Large intestine (tissue), 3 donors: Measurements from ENCODE around the gene CPNE9. TPM values are rescaled to one million over a fixed set of nuclear protein-coding genes. Genes with fewer than 3 reads are reported as not detected.
"Not testable (repeated sequence)": the region's sequence is repeated elsewhere in the genome, so short reads cannot be mapped to it uniquely, and the experiment has no call there.

ENCODE experiments used
- DNase-seq, 2 donors: peaks; one replicate each; pipeline versions ENCODE4 v3.0.0 to v3.0.0-alpha.2; 2013
- H3K27ac ChIP-seq: one replicate; pipeline ENCODE4 v1.5.1; 2013; ENCODE audit warnings: low read length
- H3K27me3 ChIP-seq: 2 replicates; pipeline ENCODE4 v1.6.1; 2013; ENCODE audit warnings: low read length; ENCODE audit not compliant: control insufficient read depth, insufficient read depth
- H3K36me3 ChIP-seq: 2 replicates; pipeline ENCODE4 v1.6.1; 2013; ENCODE audit warnings: low read length; ENCODE audit not compliant: control insufficient read depth, insufficient read depth
- H3K4me1 ChIP-seq: one replicate; pipeline ENCODE4 v1.6.1; 2013; ENCODE audit warnings: low read length; ENCODE audit not compliant: control insufficient read depth, insufficient read depth
- H3K4me3 ChIP-seq: one replicate; pipeline ENCODE4 v1.5.1; 2013; ENCODE audit warnings: low read length
- H3K9me3 ChIP-seq: one replicate; pipeline ENCODE4 v1.6.1; 2013; ENCODE audit warnings: mild to moderate bottlenecking, low read depth, low read length, moderate library complexity; ENCODE audit not compliant: control insufficient read depth
- WGBS: methylation state at CpG from one replicate; pipeline ENCODE4 v1.1.5; 2013; ENCODE audit warnings: low lambda C conversion rate; ENCODE audit not compliant: insufficient coverage; 5-methylcytosine and 5-hydroxymethylcytosine counted together
- polyA plus RNA-seq: library from polyadenylated mRNA; unstranded; fragments of 120-200 nt; gene quantifications from one replicate; pipeline ENCODE4 v1.2.1, GENCODE V29; 2013

The CPNE9 gene
- polyA plus RNA-seq, 1 donor, result 0.73 TPM

DNA sequence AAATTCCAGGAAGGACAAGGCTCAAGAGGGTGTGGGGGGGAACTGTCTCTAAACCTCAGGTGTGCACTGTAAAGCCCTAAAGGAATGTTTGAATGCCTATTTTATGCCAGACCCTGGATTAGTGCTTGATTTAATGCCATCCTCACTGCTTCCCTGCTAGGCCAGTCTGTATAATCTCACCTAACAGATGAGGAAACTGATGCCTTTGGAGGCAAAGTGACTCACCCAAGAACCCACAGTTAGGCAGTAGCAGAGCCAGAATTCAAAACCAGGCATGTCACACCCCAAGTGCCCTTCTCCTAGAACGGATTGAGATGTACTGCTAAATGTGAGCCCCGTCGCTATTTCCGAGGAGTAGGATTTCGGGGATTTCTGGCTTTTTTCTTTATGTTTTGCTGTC lies 58.3 kb downstream of the CPNE9 start:
- Histone ChIP-seq H3K4me1 (no peaks in the 10 kb centered on the region), H3K27me3 (no peaks in the 10 kb centered on the region), H3K4me3 (no peak overlapping the region), H3K27ac (no peak overlapping the region), H3K36me3 (peaks cover 65% of the 10 kb centered on the region), H3K9me3 (no peaks in the 10 kb centered on the region)
- WGBS, result 96% methylated on average over 4 of the region's 5 CpGs
- DNase-seq, result no peak

DNA sequence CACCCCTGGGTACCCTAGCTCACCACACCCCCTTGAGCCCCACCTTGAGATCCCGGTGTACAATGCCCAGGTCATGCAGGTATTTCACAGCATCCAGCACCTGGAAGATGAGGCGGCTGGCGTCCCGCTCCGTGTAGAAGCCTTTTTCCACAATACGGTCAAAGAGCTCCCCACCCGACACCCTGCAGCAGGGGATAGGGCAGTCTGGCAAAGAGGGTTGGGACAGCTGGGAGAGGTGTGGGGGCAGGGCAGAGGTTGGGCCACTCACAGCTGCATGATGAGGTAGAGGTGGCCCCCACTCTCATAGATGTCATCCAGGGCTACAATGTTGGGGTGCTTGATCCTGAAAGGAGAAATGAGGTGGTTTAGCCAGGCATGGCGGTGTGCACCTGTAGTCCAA lies 59.2 kb downstream of the CPNE9 start:
- Histone ChIP-seq H3K27me3 (no peaks in the 10 kb centered on the region), H3K4me3 (no peak overlapping the region), H3K9me3 (no peaks in the 10 kb centered on the region), H3K27ac (no peak overlapping the region), H3K36me3 (peaks cover 62% of the 10 kb centered on the region), H3K4me1 (peaks cover under 1% of the 10 kb centered on the region)
- no peak for DNase-seq
- no CpG with 5 or more reads among the region's 8 CpGs for WGBS

DNA sequence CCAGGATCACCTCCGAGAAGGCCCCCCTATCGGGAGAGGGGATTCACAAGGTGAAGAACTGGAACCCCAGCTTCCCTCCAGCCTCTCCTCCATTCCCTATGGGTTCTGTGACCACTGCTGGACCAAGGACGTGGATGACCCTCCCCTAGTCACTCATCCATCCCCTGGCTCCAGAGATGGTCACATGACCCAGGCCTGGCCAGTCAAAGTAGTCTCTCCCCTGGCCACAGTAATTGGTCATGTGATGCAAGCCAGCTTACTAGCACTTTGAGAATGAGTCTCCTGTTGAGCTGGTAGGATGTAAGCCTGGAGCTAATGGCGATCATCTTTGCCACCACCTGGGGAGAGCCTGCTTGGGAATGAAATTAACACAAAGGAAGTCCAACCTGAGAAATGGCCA lies 62.2 kb downstream of the CPNE9 start:
- Histone ChIP-seq H3K9me3 (no peaks in the 10 kb centered on the region), H3K27me3 (no peaks in the 10 kb centered on the region), H3K4me1 (peaks cover 26% of the 10 kb centered on the region), H3K4me3 (no peak overlapping the region), H3K36me3 (peaks cover 37% of the 10 kb centered on the region), H3K27ac (no peak overlapping the region)
- no CpG with 5 or more reads among the region's 4 CpGs for WGBS
- peak in 1 of 2 donors; percentile 30 for DNase-seq

DNA sequence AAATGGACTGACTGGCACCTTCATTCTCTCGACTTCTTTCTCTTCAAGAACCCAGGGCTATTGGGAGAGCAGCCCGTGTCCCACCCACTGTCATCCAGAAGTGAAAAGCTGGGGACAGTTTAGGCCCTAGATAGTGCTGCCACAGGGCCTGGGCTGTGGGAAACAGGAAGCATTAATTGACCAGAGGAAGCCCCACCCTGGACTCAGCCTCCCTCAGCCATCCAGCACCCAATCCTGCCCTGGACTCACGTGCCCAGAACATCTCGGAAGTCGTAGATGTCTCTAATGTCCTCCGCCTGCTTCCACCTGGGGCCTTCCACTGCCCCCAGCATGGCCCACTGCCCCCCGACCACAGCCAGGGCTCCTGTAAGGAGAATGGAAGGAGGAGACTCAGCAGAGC lies 63.8 kb downstream of the CPNE9 start:
- Histone ChIP-seq H3K36me3 (peaks cover 25% of the 10 kb centered on the region), H3K27me3 (no peaks in the 10 kb centered on the region), H3K27ac (no peak overlapping the region), H3K4me1 (peaks cover 26% of the 10 kb centered on the region), H3K9me3 (no peaks in the 10 kb centered on the region), H3K4me3 (no peak overlapping the region)
- DNase-seq, result no peak
- no CpG with 5 or more reads among the region's 7 CpGs for WGBS

DNA sequence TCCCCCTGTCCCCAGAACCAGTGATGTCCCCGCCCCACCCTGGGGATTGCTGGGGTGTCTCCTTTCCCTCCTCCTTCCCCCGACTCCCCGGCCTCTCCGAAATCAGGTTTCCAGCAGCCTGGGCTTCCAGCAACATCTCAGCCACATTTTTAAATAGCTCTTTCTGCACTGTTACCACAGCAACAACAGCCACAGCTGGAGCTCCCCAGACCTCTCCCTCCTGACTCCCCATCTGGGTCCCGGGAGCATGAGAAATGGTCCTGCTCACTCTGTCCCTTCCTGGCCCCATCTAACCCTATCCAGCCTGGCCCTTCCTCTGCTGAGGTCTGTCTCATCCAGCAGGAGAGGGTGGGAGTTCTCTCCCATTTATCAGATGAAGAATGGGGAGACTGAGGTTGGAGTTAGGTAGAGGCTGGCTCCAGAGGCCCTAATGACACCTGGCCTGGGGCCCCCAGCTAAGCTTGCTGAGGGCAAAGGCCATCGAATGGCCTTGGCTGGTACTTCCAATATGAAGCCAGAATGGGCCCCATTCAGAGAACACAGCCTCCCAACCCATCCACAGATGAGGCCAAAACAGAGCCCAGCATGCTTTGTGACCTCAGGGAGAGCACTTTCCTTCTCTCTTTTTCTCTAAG lies 64.6 kb downstream of the CPNE9 start:
- DNase-seq, result peak in 1 of 2 donors; percentile 27
- H3K4me3 ChIP-seq, result peak overlapping the region; percentile 70
- H3K9me3 ChIP-seq, result no peaks in the 10 kb centered on the region
- no peaks in the 10 kb centered on the region for H3K27me3 ChIP-seq
- peaks cover 21% of the 10 kb centered on the region for H3K36me3 ChIP-seq
- H3K27ac ChIP-seq, result no peak overlapping the region
- 60% methylated on average over 1 of the region's 6 CpGs for WGBS
- H3K4me1 ChIP-seq, result peaks cover 26% of the 10 kb centered on the region

DNA sequence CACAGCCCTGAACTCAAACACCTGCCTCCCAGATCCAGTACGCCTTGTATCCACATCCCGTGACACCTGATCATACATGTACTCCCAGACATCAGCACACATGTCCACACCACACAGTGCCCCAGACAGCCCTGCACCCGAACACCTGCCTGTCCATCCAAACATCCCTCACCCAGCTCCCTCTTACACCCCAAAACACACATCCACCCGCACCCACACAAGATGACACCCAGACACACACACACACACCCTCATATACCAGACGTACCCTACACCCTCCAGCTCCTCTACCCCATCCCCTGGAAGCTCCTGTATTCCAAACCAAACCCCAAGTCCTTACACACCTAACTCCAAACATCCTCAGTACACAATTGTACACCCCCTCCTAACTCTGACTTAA lies 65.4 kb downstream of the CPNE9 start:
- Histone ChIP-seq H3K27me3 (no peaks in the 10 kb centered on the region), H3K4me1 (peaks cover 26% of the 10 kb centered on the region), H3K4me3 (peak overlapping the region; percentile 70), H3K27ac (peak overlapping the region; percentile 51), H3K9me3 (no peaks in the 10 kb centered on the region), H3K36me3 (peaks cover 21% of the 10 kb centered on the region)
- peak in 1 of 2 donors; percentile 39 for DNase-seq
- no CpG with 5 or more reads among the region's 5 CpGs for whole genome bisulfite sequencing

DNA sequence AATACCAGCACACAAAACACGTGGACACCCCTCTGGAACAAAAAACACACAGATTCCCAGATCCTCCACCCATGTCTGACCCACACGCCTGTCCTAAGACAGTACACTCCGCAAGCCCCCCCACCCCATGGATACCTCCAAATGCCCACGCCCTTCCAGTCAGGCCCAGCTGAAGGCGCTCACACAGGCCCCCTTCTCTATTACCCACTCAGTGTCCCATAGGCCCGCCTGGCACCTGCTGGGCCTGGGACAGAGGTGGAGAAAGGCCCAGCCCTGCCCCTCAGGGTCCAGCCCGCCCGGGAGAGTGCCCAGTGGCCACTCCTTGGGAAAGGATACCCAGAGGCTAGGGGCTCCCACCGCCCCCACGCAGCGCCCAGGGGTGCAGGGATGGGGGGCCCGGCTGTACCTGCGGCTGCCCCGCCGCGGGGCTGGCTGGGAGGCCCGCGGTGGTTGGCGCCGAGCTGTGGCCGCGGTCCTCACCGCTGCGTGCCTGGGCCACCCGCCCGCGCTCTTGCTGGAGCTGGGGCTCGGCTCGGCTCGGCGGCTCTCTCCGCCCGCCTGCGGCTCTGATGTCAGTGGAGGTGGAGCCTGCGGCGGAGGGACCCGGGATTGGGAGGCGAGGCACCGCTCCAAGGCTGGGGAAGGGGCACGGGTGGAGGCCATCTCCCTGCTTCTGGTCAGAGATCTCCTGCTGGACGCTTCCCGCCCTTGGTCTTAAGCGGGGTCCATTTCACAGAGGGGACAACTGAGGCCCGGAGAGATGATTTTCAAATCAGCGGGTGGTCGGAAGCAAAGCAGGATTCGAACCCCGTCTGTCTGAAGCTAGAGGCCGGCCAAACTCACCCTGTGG lies 66.0 kb downstream of the CPNE9 start, which contains the start of gene CAMK1:
CAMK1 (minus strand) TSS at position 522 of the 850 bp plus-strand sequence. CDS start 2,198 bp downstream, outside the sequence.
- Histone ChIP-seq H3K27ac (peak within 1 kb of the TSS; percentile 65), H3K4me3 (peak within 1 kb of the TSS; percentile 70), H3K4me1 (peaks cover 26% of the 10 kb centered on the region), H3K36me3 (peaks cover 21% of the 10 kb centered on the region), H3K9me3 (no peaks in the 10 kb centered on the region), H3K27me3 (no peaks in the 10 kb centered on the region)
- DNase-seq, result peak; percentile 63 to 83
- WGBS, result no CpG with 5 or more reads among the region's 49 CpGs

DNA sequence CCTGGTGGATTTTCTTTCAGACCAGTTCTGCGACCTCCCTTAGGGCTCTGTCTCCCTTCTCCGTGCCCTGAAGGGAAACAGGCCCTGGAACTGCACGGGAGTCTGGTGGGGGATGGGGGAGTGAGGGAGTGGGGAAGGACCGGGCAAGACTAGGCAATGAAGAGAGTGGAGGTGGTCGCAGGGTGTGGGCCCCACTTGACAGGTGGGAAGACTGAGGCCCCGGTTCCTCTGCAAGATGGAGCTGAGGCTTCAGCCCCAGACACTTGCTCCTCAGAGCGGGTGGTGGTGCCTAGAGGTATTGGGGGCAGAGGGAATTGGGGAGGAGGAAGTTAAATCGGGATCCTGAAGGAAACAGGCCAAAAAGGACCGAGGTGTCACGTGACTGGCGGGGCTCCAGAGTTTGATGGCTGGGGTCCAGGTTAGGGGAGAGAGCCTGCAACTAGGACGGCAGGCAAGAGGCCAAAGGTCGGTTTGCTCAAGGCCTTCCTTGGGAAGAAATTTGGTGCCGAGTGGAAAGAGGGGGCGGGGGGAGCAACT lies 66.7 kb downstream of the CPNE9 start:
- no peaks in the 10 kb centered on the region for H3K27me3 ChIP-seq
- peaks cover 26% of the 10 kb centered on the region for H3K4me1 ChIP-seq
- DNase-seq, result peak; percentile 64 to 84
- peak overlapping the region; percentile 65 for H3K27ac ChIP-seq
- no CpG with 5 or more reads among the region's 15 CpGs for WGBS
- peaks cover 18% of the 10 kb centered on the region for H3K36me3 ChIP-seq
- H3K9me3 ChIP-seq, result no peaks in the 10 kb centered on the region
- peak overlapping the region; percentile 70 for H3K4me3 ChIP-seq

DNA sequence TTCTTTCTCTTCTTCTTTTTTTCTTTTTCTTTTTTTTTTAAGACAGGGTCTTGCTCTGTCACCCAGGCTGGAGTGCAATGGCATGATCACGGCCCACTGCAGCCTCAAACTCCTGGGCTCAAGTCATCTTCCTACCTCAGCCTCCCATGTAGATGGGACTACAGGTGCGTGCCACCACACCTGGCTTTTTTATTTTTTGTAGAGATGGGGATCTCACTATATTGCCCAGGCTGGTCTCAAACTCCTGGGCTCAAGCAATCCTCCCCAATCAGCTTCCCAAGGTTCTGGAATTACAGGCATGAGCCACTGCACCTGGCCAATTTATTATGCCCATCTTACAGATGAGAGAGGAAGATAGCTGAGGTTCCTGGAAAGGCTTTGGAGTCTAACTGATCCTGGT lies 67.4 kb downstream of the CPNE9 start:
- H3K4me3 ChIP-seq, H3K27me3 ChIP-seq, H3K27ac ChIP-seq, DNase-seq, H3K9me3 ChIP-seq: not testable (repeated sequence)
- Histone ChIP-seq H3K36me3 (peaks cover 11% of the 10 kb centered on the region), H3K4me1 (peaks cover 26% of the 10 kb centered on the region)
- WGBS, result no CpG with 5 or more reads among the region's 2 CpGs

DNA sequence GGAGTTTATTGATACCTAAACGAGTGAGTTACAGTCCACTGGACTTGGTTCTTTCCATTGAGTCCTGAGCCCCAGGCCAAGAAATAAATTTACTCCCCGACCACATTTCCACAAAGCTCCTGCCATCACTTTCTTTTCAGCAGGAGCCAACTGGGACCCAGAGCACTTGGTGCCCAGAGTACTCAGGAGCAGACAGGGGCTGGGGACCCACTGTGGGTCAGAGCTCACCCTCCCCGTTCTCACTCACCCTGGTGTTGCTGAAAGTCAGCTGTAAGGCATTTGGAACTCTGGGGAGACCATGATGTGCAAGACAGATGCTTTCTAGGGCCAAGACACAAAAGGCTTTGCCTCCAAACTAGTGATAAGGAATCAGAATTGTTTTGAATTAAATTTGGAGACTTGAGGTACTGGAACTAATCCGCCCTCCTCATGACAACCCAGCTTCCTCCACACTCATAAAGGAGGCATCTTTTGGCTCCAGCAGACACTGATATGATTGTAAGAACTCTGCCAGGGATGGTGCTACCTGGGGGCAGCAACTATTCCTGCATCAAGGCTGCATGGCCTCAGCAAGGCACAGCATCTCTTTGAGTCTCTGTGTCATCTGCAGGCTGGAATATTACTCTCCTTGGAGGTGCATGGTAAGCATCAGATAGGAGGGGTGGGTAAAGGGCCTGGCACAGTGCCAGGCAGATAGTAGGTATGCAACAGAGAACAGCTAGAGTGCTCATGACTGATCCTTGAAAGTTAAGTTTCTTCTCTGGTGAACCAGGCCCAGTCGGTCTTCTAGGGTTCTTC lies 73.5 kb downstream of the CPNE9 start:
- WGBS, result no CpG with 5 or more reads among the region's 5 CpGs
- H3K9me3 ChIP-seq, result no peaks in the 10 kb centered on the region
- peaks cover 10% of the 10 kb centered on the region for H3K36me3 ChIP-seq
- H3K4me1 ChIP-seq, result peaks cover 45% of the 10 kb centered on the region
- H3K27me3 ChIP-seq, result no peaks in the 10 kb centered on the region
- no peak overlapping the region for H3K27ac ChIP-seq
- DNase-seq, result no peak
- no peak overlapping the region for H3K4me3 ChIP-seq
